ENCODE results near the gene PIAS4.
"Not testable (repeated sequence)": the region's sequence is repeated elsewhere in the genome, so short reads cannot be mapped to it uniquely, and the experiment has no call there.

PIAS4 gene, protein sequence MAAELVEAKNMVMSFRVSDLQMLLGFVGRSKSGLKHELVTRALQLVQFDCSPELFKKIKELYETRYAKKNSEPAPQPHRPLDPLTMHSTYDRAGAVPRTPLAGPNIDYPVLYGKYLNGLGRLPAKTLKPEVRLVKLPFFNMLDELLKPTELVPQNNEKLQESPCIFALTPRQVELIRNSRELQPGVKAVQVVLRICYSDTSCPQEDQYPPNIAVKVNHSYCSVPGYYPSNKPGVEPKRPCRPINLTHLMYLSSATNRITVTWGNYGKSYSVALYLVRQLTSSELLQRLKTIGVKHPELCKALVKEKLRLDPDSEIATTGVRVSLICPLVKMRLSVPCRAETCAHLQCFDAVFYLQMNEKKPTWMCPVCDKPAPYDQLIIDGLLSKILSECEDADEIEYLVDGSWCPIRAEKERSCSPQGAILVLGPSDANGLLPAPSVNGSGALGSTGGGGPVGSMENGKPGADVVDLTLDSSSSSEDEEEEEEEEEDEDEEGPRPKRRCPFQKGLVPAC

GRCh38 chr19:4007021-4007835, at the start of gene PIAS4:
PIAS4 (plus strand) TSS chr19:4007736; CDS start chr19:4007761, 25 bp downstream.
- Mint-ChIP-seq H3K36me3 (peaks cover 6% of the 10 kb centered on the region), H3K9me3 (no peaks in the 10 kb centered on the region), H3K4me1 (peaks cover 39% of the 10 kb centered on the region), H3K4me3 (peak within 1 kb of the TSS; percentile 84), H3K27ac (peak within 1 kb of the TSS; percentile 75), H3K27me3 (no peaks in the 10 kb centered on the region)
- peak; percentile 96 for ATAC-seq

- peak; percentile 24 for ATAC-seq
- peaks cover 64% of the 10 kb centered on the region for H3K36me3 Mint-ChIP-seq
- H3K4me1 Mint-ChIP-seq, result no peaks in the 10 kb centered on the region
- no peaks in the 10 kb centered on the region for H3K27me3 Mint-ChIP-seq
- H3K4me3 Mint-ChIP-seq, result no peak overlapping the region
- H3K27ac Mint-ChIP-seq, result no peak overlapping the region
- no peaks in the 10 kb centered on the region for H3K9me3 Mint-ChIP-seq
These were observed 48.4 kb upstream of the PIAS4 start for GRCh38 chr19:3958836-3959765.

DNA sequence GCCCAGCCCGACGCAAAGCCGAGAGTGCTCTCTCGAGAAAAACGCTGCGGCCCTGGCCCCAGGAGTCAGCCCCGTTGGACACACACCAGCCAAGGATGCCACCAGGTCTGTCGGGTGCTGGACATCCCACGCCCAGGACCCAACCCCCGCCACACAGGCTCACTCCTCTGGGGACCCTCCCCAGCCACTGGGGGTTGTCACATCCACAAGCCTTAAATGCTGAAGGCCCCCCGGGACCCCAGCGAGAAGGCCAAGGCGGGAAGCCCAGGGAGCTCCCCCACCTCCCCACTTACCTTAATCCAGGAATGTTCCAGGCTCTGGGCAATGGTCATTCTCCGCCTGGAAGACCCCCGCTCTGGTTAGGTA, 47.8 kb upstream of the PIAS4 start:
- peaks cover 66% of the 10 kb centered on the region for H3K36me3 Mint-ChIP-seq
- no peaks in the 10 kb centered on the region for H3K4me1 Mint-ChIP-seq
- no peaks in the 10 kb centered on the region for H3K9me3 Mint-ChIP-seq
- no peaks in the 10 kb centered on the region for H3K27me3 Mint-ChIP-seq
- no peak overlapping the region for H3K4me3 Mint-ChIP-seq
- H3K27ac Mint-ChIP-seq, result no peak overlapping the region
- ATAC-seq, result no peak

GRCh38 chr19:3961007-3961406, 46.5 kb upstream of the PIAS4 start:
- ATAC-seq, result no peak
- no peak overlapping the region for H3K4me3 Mint-ChIP-seq
- H3K27ac Mint-ChIP-seq, result no peak overlapping the region
- no peaks in the 10 kb centered on the region for H3K4me1 Mint-ChIP-seq
- peaks cover 59% of the 10 kb centered on the region for H3K36me3 Mint-ChIP-seq
- no peaks in the 10 kb centered on the region for H3K27me3 Mint-ChIP-seq
- no peaks in the 10 kb centered on the region for H3K9me3 Mint-ChIP-seq

DNA sequence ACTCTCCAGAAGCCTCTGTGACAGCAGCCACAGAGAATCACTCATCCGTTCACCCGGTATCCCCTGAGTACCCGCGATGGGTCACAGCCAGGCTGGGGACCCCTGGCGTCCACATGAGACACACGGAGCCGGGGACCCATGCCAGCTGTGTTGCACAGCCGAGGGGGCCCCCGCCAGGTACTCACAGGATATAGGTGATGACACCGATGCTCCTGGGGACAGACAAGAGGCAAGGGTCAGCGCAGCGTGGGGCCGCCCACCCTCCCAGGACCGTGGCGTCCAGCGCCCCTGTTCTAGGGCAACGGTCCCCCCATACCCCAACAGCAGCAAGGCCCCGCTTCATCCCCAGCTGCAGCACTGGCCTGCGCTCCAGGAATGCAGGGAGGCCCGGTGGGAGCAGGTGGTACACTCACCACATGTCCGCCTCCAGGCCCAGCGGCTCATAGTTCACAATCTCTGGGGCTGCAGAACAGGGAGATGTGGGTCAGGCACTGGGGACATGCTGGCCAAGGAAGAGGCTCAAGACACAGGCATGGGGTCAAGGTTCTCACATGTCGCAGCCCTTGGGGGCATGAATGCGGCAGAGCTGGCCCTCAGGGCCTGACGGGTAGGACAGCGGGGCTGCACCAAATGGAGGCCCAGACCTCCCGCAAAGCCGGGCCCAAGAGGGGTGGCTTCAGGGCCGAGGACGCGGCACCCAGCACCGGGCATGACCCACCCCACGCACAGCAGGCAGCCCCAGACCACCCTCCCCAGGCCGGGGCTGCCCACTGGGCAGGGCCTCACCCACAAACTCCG, 43.9 kb upstream of the PIAS4 start:
- ATAC-seq, result no peak

GRCh38 chr19:3964256-3965194, 43.0 kb upstream of the PIAS4 start:
- H3K27ac Mint-ChIP-seq, result no peak overlapping the region
- H3K4me1 Mint-ChIP-seq, result peaks cover 12% of the 10 kb centered on the region
- no peaks in the 10 kb centered on the region for H3K27me3 Mint-ChIP-seq
- H3K9me3 Mint-ChIP-seq, result no peaks in the 10 kb centered on the region
- peaks cover 59% of the 10 kb centered on the region for H3K36me3 Mint-ChIP-seq
- no peak for ATAC-seq
- no peak overlapping the region for H3K4me3 Mint-ChIP-seq

More for the DNA sequence above, 43.9 kb upstream of the PIAS4 start:
- Mint-ChIP-seq H3K27me3 (no peaks in the 10 kb centered on the region), H3K27ac (no peak overlapping the region), H3K4me3 (no peak overlapping the region), H3K36me3 (peaks cover 52% of the 10 kb centered on the region), H3K4me1 (peaks cover 7% of the 10 kb centered on the region), H3K9me3 (no peaks in the 10 kb centered on the region)

DNA sequence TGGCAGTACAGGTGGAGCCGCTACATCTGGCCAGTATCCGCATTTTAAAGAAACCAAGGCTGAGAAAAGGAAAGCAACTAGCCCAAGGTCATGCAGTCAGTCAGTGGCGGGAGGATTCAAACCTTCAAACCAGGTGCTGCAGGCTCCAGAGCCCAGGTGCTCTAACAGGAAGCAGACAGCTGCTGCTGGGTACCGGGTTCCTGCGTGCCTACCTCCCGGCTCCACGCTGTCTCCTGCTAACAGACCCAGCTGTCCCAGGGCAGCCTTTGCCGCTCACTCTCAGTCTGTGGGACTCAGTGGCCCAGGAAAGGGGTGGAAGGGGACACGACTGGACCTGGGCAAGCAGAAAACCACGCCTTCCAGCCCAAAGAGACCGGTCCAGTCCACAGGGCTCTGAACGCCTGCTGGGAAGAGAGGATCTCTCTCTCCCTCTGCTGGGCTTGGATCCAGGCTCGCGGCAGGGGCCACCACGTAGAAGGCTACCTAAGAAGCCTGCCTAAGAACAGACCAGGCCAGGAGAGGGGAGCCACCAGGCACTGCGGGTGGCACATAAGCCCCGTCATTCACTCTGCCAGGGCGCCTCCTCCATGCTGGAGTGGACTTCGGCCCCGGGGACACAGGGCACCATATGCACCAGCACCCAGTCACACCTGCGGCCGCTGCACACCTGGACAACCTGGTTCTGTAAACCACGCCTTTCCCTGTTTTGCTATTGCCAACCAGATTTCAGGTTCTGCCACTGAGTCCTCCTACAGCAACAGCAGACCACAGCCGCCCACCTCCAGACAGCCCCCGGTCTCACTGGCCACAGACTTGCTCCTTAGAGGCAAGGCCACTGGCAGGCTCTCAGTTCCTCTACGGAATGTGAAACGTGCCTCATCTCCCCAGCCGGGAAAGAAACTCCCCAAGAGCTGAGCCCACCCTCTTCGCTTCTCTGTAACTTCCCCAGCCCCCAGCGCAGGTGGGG, 41.2 kb upstream of the PIAS4 start:
- Mint-ChIP-seq H3K36me3 (peaks cover 50% of the 10 kb centered on the region), H3K4me1 (peaks cover 26% of the 10 kb centered on the region), H3K27ac (no peak overlapping the region), H3K9me3 (no peaks in the 10 kb centered on the region), H3K27me3 (no peaks in the 10 kb centered on the region), H3K4me3 (no peak overlapping the region)
- no peak for ATAC-seq

DNA sequence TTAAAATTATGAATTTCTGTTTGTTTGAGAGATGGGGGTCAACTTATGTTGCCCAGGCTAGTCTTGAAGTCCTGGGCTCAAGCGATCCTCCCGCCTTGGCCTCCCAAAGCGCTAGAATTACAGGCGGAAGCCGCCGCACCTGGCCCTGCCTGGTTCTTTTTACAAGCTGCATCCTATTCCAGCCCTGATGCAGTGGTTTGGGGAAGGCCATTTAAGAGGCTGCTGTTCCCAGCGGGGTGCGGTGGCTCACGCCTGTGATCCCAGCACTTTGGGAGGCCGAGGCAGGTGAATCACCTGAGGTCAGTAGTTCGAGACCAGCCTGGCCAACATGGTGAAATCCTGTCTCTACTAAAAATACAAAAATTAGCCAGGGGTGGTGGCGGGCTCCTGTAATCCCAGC, 39.6 kb upstream of the PIAS4 start:
- H3K4me3 Mint-ChIP-seq, result not testable (repeated sequence)
- peaks cover 28% of the 10 kb centered on the region for H3K4me1 Mint-ChIP-seq

DNA sequence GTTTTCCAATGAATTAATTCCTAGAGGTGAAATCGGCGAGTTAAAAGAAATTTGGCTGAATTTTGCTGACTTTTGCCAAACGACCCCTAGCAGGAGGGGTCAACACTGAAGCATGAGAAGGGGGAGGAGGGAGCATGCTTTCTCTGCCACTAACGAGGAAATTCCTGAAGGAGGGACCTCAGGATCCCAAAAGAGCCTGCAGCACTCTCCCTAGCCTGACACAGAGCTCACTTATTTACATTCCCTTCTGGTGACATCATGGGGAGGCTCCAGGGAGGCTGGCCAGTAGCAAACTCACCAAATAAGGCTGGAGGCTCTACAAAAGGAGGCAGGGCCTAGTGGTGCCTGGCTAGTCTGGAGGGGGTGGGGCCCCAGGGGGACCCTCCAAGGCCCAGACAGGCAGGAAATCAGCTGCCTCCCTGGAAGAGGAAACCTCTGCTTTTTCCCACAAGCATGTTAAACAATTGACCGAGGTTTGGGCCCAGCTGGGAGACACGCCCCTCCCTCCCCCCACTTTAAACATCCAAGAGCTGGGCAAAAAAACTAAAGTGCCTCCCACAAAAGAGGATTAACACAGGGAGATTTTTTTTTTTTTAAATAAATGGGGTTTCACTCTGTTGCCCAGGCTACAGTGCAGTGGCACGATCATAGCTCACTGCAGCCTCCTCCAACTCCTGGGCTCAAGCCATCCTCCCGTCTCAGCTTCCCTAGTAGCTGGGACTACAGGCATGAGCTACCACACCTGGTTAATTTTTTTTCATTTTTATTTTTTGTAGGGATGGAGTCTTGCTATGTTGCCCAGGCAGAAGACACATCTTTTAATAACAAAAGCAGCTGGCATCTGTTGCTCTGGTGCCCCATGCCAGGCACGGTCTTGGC, 38.7 kb upstream of the PIAS4 start:
- Mint-ChIP-seq H3K27me3 (no peaks in the 10 kb centered on the region), H3K36me3 (peaks cover 33% of the 10 kb centered on the region), H3K27ac (no peak overlapping the region), H3K4me3 (no peak overlapping the region), H3K4me1 (peaks cover 28% of the 10 kb centered on the region), H3K9me3 (no peaks in the 10 kb centered on the region)
- ATAC-seq, result no peak

More for the DNA sequence above, 39.6 kb upstream of the PIAS4 start:
- peaks cover 41% of the 10 kb centered on the region for H3K36me3 Mint-ChIP-seq
- H3K27ac Mint-ChIP-seq, H3K27me3 Mint-ChIP-seq, H3K9me3 Mint-ChIP-seq, ATAC-seq: not testable (repeated sequence)

- Mint-ChIP-seq H3K27ac (peak overlapping the region; percentile 71), H3K4me1 (peaks cover 28% of the 10 kb centered on the region), H3K27me3 (no peaks in the 10 kb centered on the region), H3K9me3 (no peaks in the 10 kb centered on the region), H3K4me3 (peak overlapping the region; percentile 85), H3K36me3 (peaks cover 30% of the 10 kb centered on the region)
- ATAC-seq, result no peak
These were observed 37.9 kb upstream of the PIAS4 start for GRCh38 chr19:3969435-3970312.

- H3K4me3 Mint-ChIP-seq, result peak overlapping the region; percentile 85
- H3K36me3 Mint-ChIP-seq, result peaks cover 24% of the 10 kb centered on the region
- H3K9me3 Mint-ChIP-seq, result no peaks in the 10 kb centered on the region
- no peaks in the 10 kb centered on the region for H3K27me3 Mint-ChIP-seq
- ATAC-seq, result no peak
- peak overlapping the region; percentile 71 for H3K27ac Mint-ChIP-seq
- H3K4me1 Mint-ChIP-seq, result peaks cover 28% of the 10 kb centered on the region
These were observed 37.2 kb upstream of the PIAS4 start for GRCh38 chr19:3970313-3970807.

Data from stimulated activated memory B cell treated with anti-CD40 and anti-IgM and Interleukin-4, amounts not matched to agents 10 μg/mL and 1 μg/mL and 100 μg/mL, for 72 hours (primary cell).